Body of pancreas (tissue), 4 donors: ENCODE data around the gene MVB12B.

ENCODE experiments used
- CTCF ChIP-seq, 7 experiments: fragments of 450-650 bp in 4 of 7; fragments of 200-600 bp in 3 of 7; sonication (generic) in 3 of 7; IDR thresholded peaks; one replicate each; pipeline ENCODE4 v1.5.1; 2016 to 2019; ENCODE audit warnings: antibody characterized with exemption in 7 of 7
- POLR2A ChIP-seq, 3 donors: fragments of 450-650 bp; IDR thresholded peaks; one replicate each; pipeline ENCODE4 v1.6.1; 2016; ENCODE audit warnings: antibody characterized with exemption in 3 of 3, mild to moderate bottlenecking in 2 of 3

DNA sequence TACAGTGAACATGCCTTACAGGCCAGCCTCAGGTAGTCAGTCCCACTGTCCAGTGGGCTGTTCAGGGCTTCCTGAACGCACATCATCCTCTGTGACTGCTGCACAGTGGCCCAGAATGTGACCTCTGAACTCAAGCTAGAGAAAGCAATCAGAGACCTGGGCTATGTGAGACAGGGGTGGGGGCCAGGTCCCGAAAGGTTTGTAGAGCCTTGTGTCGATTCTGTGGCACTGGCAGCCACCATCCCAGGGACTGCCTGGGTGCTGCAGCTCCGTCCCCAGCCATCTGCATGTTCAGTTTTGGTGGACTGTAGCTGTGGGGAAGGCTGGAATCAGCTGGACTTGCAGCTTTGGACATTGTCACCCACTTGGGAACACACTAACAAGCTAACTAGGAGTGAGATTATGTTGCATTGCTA is 47.7 kb downstream of the MVB12B start:
- no peak for TF ChIP-seq CTCF (IDR thresholded peaks at IDR 0.05)
- no peak for TF ChIP-seq POLR2A (IDR thresholded peaks at IDR 0.05)
